Neural progenitor cell (in vitro differentiated cells): Measurements from ENCODE around the gene LRRC26. TPM values are rescaled to one million over a fixed set of nuclear protein-coding genes. Genes with fewer than 3 reads are reported as not detected.

ENCODE experiments used
- DNase-seq: peaks from one replicate; pipeline ENCODE4 v3.0.0-alpha.2; 2016; ENCODE audit warnings: low spot score
- H2AFZ ChIP-seq: fragments of 200-600 bp; sonication (generic); replicated peaks from 2 replicates; pipeline ENCODE4 v1.6.1; 2016; ENCODE audit warnings: antibody characterized with exemption
- H3F3A ChIP-seq: fragments of 200-600 bp; sonication (generic); 2 replicates; pipeline ENCODE4 v1.6.1; 2016; ENCODE audit warnings: antibody characterized with exemption, low read depth
- H3K27ac ChIP-seq: fragments of 200-600 bp; sonication (generic); 2 replicates; pipeline ENCODE4 v1.5.1; 2016; ENCODE audit warnings: mild to moderate bottlenecking
- H3K27me3 ChIP-seq: fragments of 200-600 bp; sonication (generic); 2 replicates; pipeline ENCODE4 v1.6.1; 2016; ENCODE audit warnings: mild to moderate bottlenecking, moderate library complexity
- H3K36me3 ChIP-seq: fragments of 200-600 bp; sonication (generic); 2 replicates; pipeline ENCODE4 v1.5.1; 2016
- H3K4me1 ChIP-seq: fragments of 200-600 bp; sonication (generic); 2 replicates; pipeline ENCODE4 v1.6.1; 2016; ENCODE audit warnings: mixed run types
- H3K4me2 ChIP-seq: fragments of 200-600 bp; sonication (generic); 2 replicates; pipeline ENCODE4 v1.6.1; 2016
- H3K4me3 ChIP-seq: fragments of 200-600 bp; sonication (generic); 2 replicates; pipeline ENCODE4 v1.5.1; 2016
- H3K79me2 ChIP-seq: fragments of 200-600 bp; sonication (generic); 2 replicates; pipeline ENCODE4 v1.6.1; 2016; ENCODE audit warnings: low read depth
- H3K9ac ChIP-seq: fragments of 200-600 bp; sonication (generic); 2 replicates; pipeline ENCODE4 v1.6.1; 2016
- H3K9me3 ChIP-seq: fragments of 200-600 bp; sonication (generic); 2 replicates; pipeline ENCODE4 v1.5.1; 2016; ENCODE audit warnings: low read depth
- H4K20me1 ChIP-seq: fragments of 200-600 bp; sonication (generic); 2 replicates; pipeline ENCODE4 v1.6.1; 2016; ENCODE audit warnings: low read depth
- H3K27ac Mint-ChIP-seq: 3 replicates; pipeline ENCODE4 v1.8.0; 2021; ENCODE audit warnings: mixed read lengths
- H3K27me3 Mint-ChIP-seq: 2 replicates; pipeline ENCODE4 v1.8.0; 2022; ENCODE audit warnings: low read depth, mild to moderate bottlenecking, inconsistent platforms, moderate library complexity, mixed read lengths; ENCODE audit not compliant: insufficient read depth
- H3K36me3 Mint-ChIP-seq: 3 replicates; pipeline ENCODE4 v1.8.0; 2021; ENCODE audit warnings: mixed read lengths
- H3K4me1 Mint-ChIP-seq: 3 replicates; pipeline ENCODE4 v1.8.0; 2021; ENCODE audit warnings: mixed read lengths
- H3K4me3 Mint-ChIP-seq: 3 replicates; pipeline ENCODE4 v1.8.0; 2021; ENCODE audit warnings: mild to moderate bottlenecking, moderate library complexity, mixed read lengths
- H3K9me3 Mint-ChIP-seq: 3 replicates; pipeline ENCODE4 v1.8.0; 2020; ENCODE audit warnings: mixed read lengths
- CTCF ChIP-seq: fragments of 200-600 bp; sonication (generic); IDR thresholded peaks from 2 replicates; pipeline ENCODE4 v1.5.1; 2017; ENCODE audit warnings: antibody characterized with exemption, mild to moderate bottlenecking
- EZH2 ChIP-seq: fragments of 200-600 bp; sonication (generic); IDR thresholded peaks from 2 replicates; pipeline ENCODE4 v1.6.1; 2017; ENCODE audit warnings: antibody characterized with exemption, mild to moderate bottlenecking, moderate library complexity
- EZH2phosphoT487 ChIP-seq: fragments of 200-600 bp; sonication (generic); IDR thresholded peaks from 2 replicates; pipeline ENCODE4 v1.6.1; 2017; ENCODE audit warnings: antibody characterized with exemption
- total RNA-seq: library from RNA; depleted of rRNA; stranded (reverse); fragments of >200 nt; gene quantifications from 2 replicates; pipeline ENCODE4 v1.2.3, GENCODE V29; 2015; ENCODE audit warnings: low replicate concordance

Gene LRRC26
- total RNA-seq, 1 donor from 2014 or later, result not detected

- no peak overlapping the region for H3K4me2 ChIP-seq
- no peaks in the 10 kb centered on the region for H3K27me3 ChIP-seq
- no peaks in the 10 kb centered on the region for H3K36me3 ChIP-seq
- Mint-ChIP-seq H3K4me3 (no peak overlapping the region), H3K36me3 (peaks cover 12% of the 10 kb centered on the region), H3K27ac (no peak overlapping the region), H3K4me1 (peaks cover 6% of the 10 kb centered on the region), H3K9me3 (no peaks in the 10 kb centered on the region), H3K27me3 (peaks cover 5% of the 10 kb centered on the region)
- no peak overlapping the region for H3K9ac ChIP-seq
- no peaks in the 10 kb centered on the region for H3K9me3 ChIP-seq
- no peak overlapping the region for H3K27ac ChIP-seq
- H4K20me1 ChIP-seq, result no peaks in the 10 kb centered on the region
- no peak overlapping the region for H2AFZ ChIP-seq
- H3K79me2 ChIP-seq, result peaks cover 9% of the 10 kb centered on the region
- no peak overlapping the region for H3K4me3 ChIP-seq
- DNase-seq, result no peak
- no peak for TF ChIP-seq EZH2phosphoT487
- no peak for TF ChIP-seq EZH2
- TF ChIP-seq CTCF, result no peak
- peaks cover 3% of the 10 kb centered on the region for H3K4me1 ChIP-seq
- no peaks in the 10 kb centered on the region for H3F3A ChIP-seq
Measured at GRCh38 chr9:137211532-137211931, 41.7 kb upstream of the LRRC26 start.

GRCh38 chr9:137206602-137207001 is 36.8 kb upstream of the LRRC26 start:
- H4K20me1 ChIP-seq, result peaks cover 20% of the 10 kb centered on the region
- peak overlapping the region; percentile 100 for H3K4me3 ChIP-seq
- H3K27me3 ChIP-seq, result no peaks in the 10 kb centered on the region
- H3K4me1 ChIP-seq, result peaks cover 18% of the 10 kb centered on the region
- peaks cover 12% of the 10 kb centered on the region for H3K36me3 Mint-ChIP-seq
- TF ChIP-seq EZH2phosphoT487 (no peak), CTCF (no peak), EZH2 (no peak)
- H3K27ac Mint-ChIP-seq, result no peak overlapping the region
- no peaks in the 10 kb centered on the region for H3K9me3 ChIP-seq
- peaks cover 27% of the 10 kb centered on the region for H3F3A ChIP-seq
- DNase-seq, result no peak
- H3K4me3 Mint-ChIP-seq, result peak overlapping the region; percentile 97
- peaks cover 17% of the 10 kb centered on the region for H3K27me3 Mint-ChIP-seq
- H3K79me2 ChIP-seq, result peaks cover 53% of the 10 kb centered on the region
- no peaks in the 10 kb centered on the region for H3K36me3 ChIP-seq
- H3K4me2 ChIP-seq, result peak overlapping the region; percentile 97
- H3K4me1 Mint-ChIP-seq, result peaks cover 29% of the 10 kb centered on the region
- peak overlapping the region; percentile 97 for H3K9ac ChIP-seq
- no peak overlapping the region for H2AFZ ChIP-seq
- no peaks in the 10 kb centered on the region for H3K9me3 Mint-ChIP-seq
- no peak overlapping the region for H3K27ac ChIP-seq

GRCh38 chr9:137205126-137206069 is 35.5 kb upstream of the LRRC26 start, which contains the start of the genes NDOR1 and TMEM203:
Gene NDOR1, plus strand, starts transcription at chr9:137205700. Its CDS starts 78 bp downstream, at chr9:137205778.
Gene TMEM203, minus strand, starts transcription at chr9:137205648. Its CDS starts 234 bp downstream, at chr9:137205414.
- Mint-ChIP-seq H3K9me3 (no peaks in the 10 kb centered on the region), H3K4me3 (peak within 1 kb of the TSS; percentile 97), H3K36me3 (peaks cover 11% of the 10 kb centered on the region), H3K27ac (no peak within 1 kb of the TSS), H3K27me3 (peaks cover 17% of the 10 kb centered on the region), H3K4me1 (peaks cover 31% of the 10 kb centered on the region)
- Histone ChIP-seq H4K20me1 (peaks cover 25% of the 10 kb centered on the region), H3K4me1 (peaks cover 20% of the 10 kb centered on the region), H3K9ac (peak within 1 kb of the TSS; percentile 97), H3K36me3 (no peaks in the 10 kb centered on the region), H3K9me3 (no peaks in the 10 kb centered on the region), H3F3A (peaks cover 34% of the 10 kb centered on the region), H3K27me3 (no peaks in the 10 kb centered on the region), H3K27ac (peak within 1 kb of the TSS; percentile 24), H3K4me2 (peak within 1 kb of the TSS; percentile 97), H3K79me2 (peaks cover 53% of the 10 kb centered on the region), H3K4me3 (peak within 1 kb of the TSS; percentile 100), H2AFZ (peak within 1 kb of the TSS; percentile 77)
- no peak for TF ChIP-seq EZH2phosphoT487
- TF ChIP-seq CTCF, result no peak
- TF ChIP-seq EZH2, result no peak
- peak; percentile 97 for DNase-seq
